ENCODE results near the gene GRM7.

DNA sequence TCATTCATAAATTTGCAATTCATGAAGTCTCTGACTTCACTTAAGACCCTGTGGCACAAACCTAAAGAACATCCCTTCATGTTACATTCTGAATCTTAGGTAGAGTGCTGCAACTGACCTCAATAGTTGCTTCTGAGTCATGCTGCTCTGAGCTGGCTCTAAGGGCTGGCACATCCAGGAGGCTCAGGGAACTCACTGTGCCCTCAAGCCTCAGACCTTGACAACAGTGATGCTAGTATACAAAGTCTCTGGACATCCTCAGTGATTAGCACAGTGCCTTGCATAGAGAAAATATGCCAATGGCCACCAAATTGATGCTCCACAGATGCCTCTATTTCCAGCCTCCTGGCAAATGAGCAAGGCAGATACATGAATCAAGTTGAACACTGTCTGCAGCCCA, 899.8 kb downstream of the GRM7 start:
- TF ChIP-seq, protein P1, sequence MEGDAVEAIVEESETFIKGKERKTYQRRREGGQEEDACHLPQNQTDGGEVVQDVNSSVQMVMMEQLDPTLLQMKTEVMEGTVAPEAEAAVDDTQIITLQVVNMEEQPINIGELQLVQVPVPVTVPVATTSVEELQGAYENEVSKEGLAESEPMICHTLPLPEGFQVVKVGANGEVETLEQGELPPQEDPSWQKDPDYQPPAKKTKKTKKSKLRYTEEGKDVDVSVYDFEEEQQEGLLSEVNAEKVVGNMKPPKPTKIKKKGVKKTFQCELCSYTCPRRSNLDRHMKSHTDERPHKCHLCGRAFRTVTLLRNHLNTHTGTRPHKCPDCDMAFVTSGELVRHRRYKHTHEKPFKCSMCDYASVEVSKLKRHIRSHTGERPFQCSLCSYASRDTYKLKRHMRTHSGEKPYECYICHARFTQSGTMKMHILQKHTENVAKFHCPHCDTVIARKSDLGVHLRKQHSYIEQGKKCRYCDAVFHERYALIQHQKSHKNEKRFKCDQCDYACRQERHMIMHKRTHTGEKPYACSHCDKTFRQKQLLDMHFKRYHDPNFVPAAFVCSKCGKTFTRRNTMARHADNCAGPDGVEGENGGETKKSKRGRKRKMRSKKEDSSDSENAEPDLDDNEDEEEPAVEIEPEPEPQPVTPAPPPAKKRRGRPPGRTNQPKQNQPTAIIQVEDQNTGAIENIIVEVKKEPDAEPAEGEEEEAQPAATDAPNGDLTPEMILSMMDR (IDR thresholded peaks at IDR 0.05) = no peak
- TF ChIP-seq POLR2A (IDR thresholded peaks at IDR 0.05) = no peak
